Lung (tissue), 12 donors: ENCODE results near the gene SLC45A1. TPM values are rescaled to one million over a fixed set of nuclear protein-coding genes. Genes with fewer than 3 reads are reported as not detected.

ENCODE experiments used
- ATAC-seq: fragments of 200-7000 bp; cut with Tn5 transposase; one replicate; pipeline ENCODE4 v1.9.1; 2020; ENCODE audit warnings: moderate number of reproducible peaks; ENCODE audit not compliant: insufficient read depth, low FRiP score
- DNase-seq, 3 donors: peaks; one replicate each; pipeline ENCODE4 v3.0.0-alpha.2; 2013 to 2017
- H3K27ac ChIP-seq, 2 donors: one replicate each; pipeline ENCODE4 v1.5.1; 2013; ENCODE audit warnings: mild to moderate bottlenecking in 2 of 2, moderate library complexity in 2 of 2, control low read depth in 1 of 2, inconsistent platforms in 1 of 2, low read depth in 1 of 2, low read length in 1 of 2
- H3K27me3 ChIP-seq, 3 donors: one replicate each; pipeline ENCODE4 v1.5.1; 2013; ENCODE audit warnings: low read length in 2 of 3; ENCODE audit not compliant: control insufficient read depth in 3 of 3, insufficient read depth in 3 of 3
- H3K36me3 ChIP-seq, 4 donors: one replicate each; pipeline ENCODE4 v1.5.1; 2013; ENCODE audit warnings: low read length in 4 of 4, mild to moderate bottlenecking in 1 of 4, moderate library complexity in 1 of 4; ENCODE audit not compliant: control insufficient read depth in 4 of 4, insufficient read depth in 4 of 4
- H3K4me1 ChIP-seq, 5 donors: one replicate each; pipeline ENCODE4 v1.5.1; 2013; ENCODE audit warnings: low read length in 5 of 5, mild to moderate bottlenecking in 2 of 5, moderate library complexity in 1 of 5; ENCODE audit not compliant: control insufficient read depth in 5 of 5, insufficient read depth in 5 of 5
- H3K4me3 ChIP-seq: one replicate; pipeline ENCODE4 v1.5.1; 2013; ENCODE audit warnings: mild to moderate bottlenecking, control low read depth, moderate library complexity
- H3K9ac ChIP-seq, 2 donors: one replicate each; pipeline ENCODE4 v1.5.1; 2013; ENCODE audit warnings: low read length in 2 of 2, control low read depth in 1 of 2; ENCODE audit not compliant: insufficient read depth in 1 of 2
- H3K9me3 ChIP-seq, 4 donors: one replicate each; pipeline ENCODE4 v1.5.1; 2013; ENCODE audit warnings: low read length in 3 of 4, mild to moderate bottlenecking in 1 of 4, moderate library complexity in 1 of 4; ENCODE audit not compliant: control insufficient read depth in 4 of 4, insufficient read depth in 3 of 4
- CTCF ChIP-seq: IDR thresholded peaks from 2 replicates; pipeline ENCODE4 v1.5.1; 2012; ENCODE audit warnings: mild to moderate bottlenecking; ENCODE audit errors: control extremely low read depth, extremely low read depth
- WGBS, 2 donors: extraction: QIAGEN DNeasy Blood & Tissue Kit; methylation state at CpG; one replicate each; pipeline ENCODE4 v1.1.7; 2013; 5-methylcytosine and 5-hydroxymethylcytosine counted together
- polyA plus RNA-seq, 2 donors: library from polyadenylated mRNA; stranded (reverse); fragments of 200-250 nt; gene quantifications; one replicate each; pipeline ENCODE4 v1.2.1, GENCODE V29; 2013
- total RNA-seq, 2 donors: library from RNA; depleted of rRNA in 1 of 2; stranded (reverse); fragments of >200 nt in 1 of 2; gene quantifications; one replicate each; pipeline ENCODE4 v1.2.1, GENCODE V29; 2014 to 2021
- donor health status: control.
- donor health status: control.
- donor health status: Bipolar disorder and iron deficiency.
- donor health status: healthy.
- donor health status: DM: yes; HTN: yes; CAD: no.

SLC45A1 gene
- total and polyA plus RNA-seq, 4 donors: 0.74 to 1.6 (median 1.1) TPM

- no peak overlapping the region for H3K4me3 ChIP-seq
- H3K9me3 ChIP-seq: no peaks in the 10 kb centered on the region
- peaks cover 0 to 14% (median 7%) of the 10 kb centered on the region in 5 donors for H3K4me1 ChIP-seq
- H3K9ac ChIP-seq: peak overlapping the region in 1 of 2 donors; percentile 40
- no peaks in the 10 kb centered on the region for H3K27me3 ChIP-seq
- no peak for TF ChIP-seq CTCF
- peak; percentile 80 for ATAC-seq
- peak overlapping the region in 1 of 2 donors; percentile 83 for H3K27ac ChIP-seq
- DNase-seq: peak; percentile 90 to 94 (median 94)
- no peaks in the 10 kb centered on the region for H3K36me3 ChIP-seq
- WGBS, 2 donors: 41 to 69% methylated on average over 32 of the region's 32 CpGs
Measured at GRCh38 chr1:8343464-8344001, 25.6 kb downstream of the SLC45A1 start.

GRCh38 chr1:8344893-8345507 is 27.1 kb downstream of the SLC45A1 start:
- no peak overlapping the region for H3K9ac ChIP-seq
- no peaks in the 10 kb centered on the region for H3K36me3 ChIP-seq
- DNase-seq (no peak), ATAC-seq (no peak)
- H3K27ac ChIP-seq: no peak overlapping the region
- H3K4me1 ChIP-seq: peaks cover 0 to 17% (median 7%) of the 10 kb centered on the region in 5 donors
- H3K27me3 ChIP-seq: no peaks in the 10 kb centered on the region
- no peak overlapping the region for H3K4me3 ChIP-seq
- TF ChIP-seq CTCF: no peak
- 92 to 95% methylated on average over 10 of the region's 10 CpGs for WGBS, 2 donors
- H3K9me3 ChIP-seq: no peaks in the 10 kb centered on the region

- no peak for TF ChIP-seq CTCF
- Histone ChIP-seq H3K4me1 (peaks cover 0 to 19% (median 7%) of the 10 kb centered on the region in 5 donors), H3K9me3 (no peaks in the 10 kb centered on the region), H3K27ac (no peak overlapping the region), H3K4me3 (no peak overlapping the region), H3K36me3 (no peaks in the 10 kb centered on the region), H3K9ac (no peak overlapping the region), H3K27me3 (no peaks in the 10 kb centered on the region)
- DNase-seq: no peak
- no peak for ATAC-seq
- 91 to 93% methylated on average over 18 of the region's 18 CpGs for WGBS, 2 donors
Measured at GRCh38 chr1:8345621-8346415, 27.9 kb downstream of the SLC45A1 start.
